K562 (cell line): ENCODE measurements around the gene BEST1. TPM values are rescaled to one million over a fixed set of nuclear protein-coding genes. Genes with fewer than 3 reads are reported as not detected.

Experiments
- ARID2 ChIP-seq: fragments of 450-650 bp; IDR thresholded peaks from 2 replicates; pipeline ENCODE4 v1.6.1; 2017; ENCODE audit warnings: antibody characterized with exemption, mild to moderate bottlenecking
- MAZ ChIP-seq, 2 experiments: fragments of 450-650 bp in 1 of 2; sonication (generic) in 1 of 2; formaldehyde crosslinking; IDR thresholded peaks in 1 of 2; conservative IDR thresholded peaks in 1 of 2; 2 replicates each; pipeline versions ENCODE4 v1.4.0 to v1.5.0; 2020; ENCODE audit warnings: mild to moderate bottlenecking in 1 of 2, missing genetic modification reagents in 1 of 2
- NEUROD1 ChIP-seq: fragments of 150-350 bp; IDR thresholded peaks from 2 replicates; pipeline ENCODE4 v1.6.1; 2014; ENCODE audit warnings: borderline replicate concordance, low read length, low read depth; ENCODE audit not compliant: partially characterized antibody
- SAP30 ChIP-seq: fragments of 200-600 bp; sonication (generic); IDR thresholded peaks from 2 replicates; pipeline ENCODE4 v1.6.1; 2012; ENCODE audit warnings: borderline replicate concordance, low read depth, mild to moderate bottlenecking, moderate library complexity, low read length, control low read depth, inconsistent platforms; ENCODE audit not compliant: insufficient read depth, poor library complexity, severe bottlenecking
- SIN3A ChIP-seq, 2 experiments: fragments of 150-350 bp in 1 of 2; IDR thresholded peaks; 2 replicates each; pipeline ENCODE4 v1.6.1; 2011 to 2016; ENCODE audit warnings: borderline replicate concordance in 2 of 2, low read depth in 2 of 2, low read length in 2 of 2, mild to moderate bottlenecking in 2 of 2, moderate library complexity in 2 of 2; ENCODE audit not compliant: control insufficient read depth in 1 of 2
- ZNF140 ChIP-seq: fragments of 250-450 bp; sonication (Bioruptor Pico); IDR thresholded peaks from 2 replicates; pipeline ENCODE4 v1.8.0; 2021; ENCODE audit warnings: moderate library complexity, mild to moderate bottlenecking, inconsistent platforms
- ZNF263 ChIP-seq: sonication (generic); formaldehyde crosslinking; IDR thresholded peaks from 2 replicates; pipeline ENCODE4 v1.8.0; 2022; ENCODE audit warnings: mild to moderate bottlenecking, missing genetic modification reagents, borderline replicate concordance
- polyA plus RNA-seq, 8 experiments: library from polyadenylated mRNA; depleted of rRNA in 4 of 8; stranded (reverse) in 5 of 8; unstranded in 3 of 8; fragments of >200 nt; fragmentation: Nextera tagmentation in 2 of 8; fragmentation: Illumina TruSeq in 1 of 8; extraction: Ambion mirVana in 2 of 8; extraction: Trizol in 1 of 8; gene quantifications; 2 replicates each; pipeline versions ENCODE4 v1.2.1 to v1.2.3, GENCODE V29; 2011 to 2014; ENCODE audit warnings: inconsistent platforms in 1 of 8, missing spikeins in 1 of 8
- total RNA-seq, 7 experiments: library from RNA; depleted of rRNA in 6 of 7; stranded (reverse); fragments of >200 nt in 6 of 7; fragmentation: Illumina TruSeq in 2 of 7; extraction: Trizol in 2 of 7; gene quantifications; 2 replicates each; pipeline versions ENCODE4 v1.2.1 to v1.2.3, GENCODE V29; 2011 to 2021; ENCODE audit warnings: low replicate concordance in 1 of 7
- TF ChIP-seq, protein P1 (sequence below): fragments of 250-450 bp; sonication (Bioruptor Pico); IDR thresholded peaks from 2 replicates; pipeline ENCODE4 v1.4.0; 2020
- TF ChIP-seq, protein P2 (sequence below), 2 experiments: fragments of 450-650 bp; formaldehyde crosslinking in 1 of 2; IDR thresholded peaks; 2 replicates each; pipeline versions ENCODE4 v1.4.0 to v1.6.1; 2014 to 2020; ENCODE audit warnings: mild to moderate bottlenecking in 2 of 2, borderline replicate concordance in 1 of 2, low read depth in 1 of 2
- TF ChIP-seq, protein P3 (sequence below): sonication (generic); formaldehyde crosslinking; IDR thresholded peaks from 2 replicates; pipeline ENCODE4 v1.8.0; 2022; ENCODE audit warnings: mild to moderate bottlenecking, missing genetic modification reagents, borderline replicate concordance
- TF ChIP-seq, protein P4 (sequence below): conservative IDR thresholded peaks from 2 replicates; pipeline ENCODE4 v1.6.1; 2011; ENCODE audit warnings: low read depth, mild to moderate bottlenecking, low read length; ENCODE audit not compliant: control insufficient read depth

BEST1 gene
- total and polyA plus RNA-seq, 9 of the 15 experiments (the other 6 are each of a cell fraction or from before 2014, with no cell fraction given) = 0.07 to 1.3 (median 0.40) TPM

DNA sequence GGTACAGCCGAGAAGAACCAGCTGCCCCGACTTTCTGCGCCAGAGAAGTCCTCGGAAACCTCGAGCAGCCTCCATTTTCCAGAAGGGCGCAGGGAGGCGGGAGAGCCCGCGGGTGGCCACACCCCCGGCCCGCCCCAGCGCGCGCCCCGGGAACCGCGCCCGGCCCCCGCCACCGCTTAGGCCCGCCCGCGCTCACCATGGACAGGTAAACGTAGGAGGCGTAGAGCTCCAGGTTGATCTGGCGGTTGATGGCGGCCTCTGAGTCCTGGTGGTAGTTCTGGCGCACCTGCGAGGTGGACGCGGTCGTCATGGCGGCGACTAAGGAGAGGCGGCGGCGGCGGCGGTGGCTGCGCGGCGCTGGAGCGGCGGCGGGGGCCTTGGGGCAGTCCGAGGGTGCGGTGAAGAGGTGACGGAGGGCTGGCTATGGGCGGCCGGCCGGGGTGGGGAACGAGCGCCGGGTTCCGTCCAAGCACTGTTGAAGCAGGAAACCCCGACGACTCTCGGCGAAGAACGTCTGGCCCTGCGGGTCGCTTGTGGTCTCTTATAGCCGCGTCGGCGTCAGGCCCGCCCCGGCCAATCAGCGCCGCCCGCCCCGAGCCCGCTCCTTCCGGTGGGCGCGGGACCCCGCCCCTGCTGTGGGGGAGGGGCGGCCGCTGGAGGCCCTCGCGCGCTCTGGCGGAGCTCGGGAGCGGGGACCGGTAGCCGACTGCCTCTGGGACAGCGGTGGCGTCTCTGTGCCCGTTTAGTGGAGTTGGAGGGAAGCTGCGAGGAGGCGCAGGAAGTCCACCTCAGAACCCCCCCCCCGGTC lies 17.2 kb downstream of the BEST1 start, which contains the start of gene FTH1 (continued):
- TF ChIP-seq, protein P1, sequence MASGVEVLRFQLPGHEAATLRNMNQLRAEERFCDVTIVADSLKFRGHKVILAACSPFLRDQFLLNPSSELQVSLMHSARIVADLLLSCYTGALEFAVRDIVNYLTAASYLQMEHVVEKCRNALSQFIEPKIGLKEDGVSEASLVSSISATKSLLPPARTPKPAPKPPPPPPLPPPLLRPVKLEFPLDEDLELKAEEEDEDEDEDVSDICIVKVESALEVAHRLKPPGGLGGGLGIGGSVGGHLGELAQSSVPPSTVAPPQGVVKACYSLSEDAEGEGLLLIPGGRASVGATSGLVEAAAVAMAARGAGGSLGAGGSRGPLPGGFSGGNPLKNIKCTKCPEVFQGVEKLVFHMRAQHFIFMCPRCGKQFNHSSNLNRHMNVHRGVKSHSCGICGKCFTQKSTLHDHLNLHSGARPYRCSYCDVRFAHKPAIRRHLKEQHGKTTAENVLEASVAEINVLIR (CRISPR knock-in tag) = peak; percentile 61
- TF ChIP-seq, protein P2, sequence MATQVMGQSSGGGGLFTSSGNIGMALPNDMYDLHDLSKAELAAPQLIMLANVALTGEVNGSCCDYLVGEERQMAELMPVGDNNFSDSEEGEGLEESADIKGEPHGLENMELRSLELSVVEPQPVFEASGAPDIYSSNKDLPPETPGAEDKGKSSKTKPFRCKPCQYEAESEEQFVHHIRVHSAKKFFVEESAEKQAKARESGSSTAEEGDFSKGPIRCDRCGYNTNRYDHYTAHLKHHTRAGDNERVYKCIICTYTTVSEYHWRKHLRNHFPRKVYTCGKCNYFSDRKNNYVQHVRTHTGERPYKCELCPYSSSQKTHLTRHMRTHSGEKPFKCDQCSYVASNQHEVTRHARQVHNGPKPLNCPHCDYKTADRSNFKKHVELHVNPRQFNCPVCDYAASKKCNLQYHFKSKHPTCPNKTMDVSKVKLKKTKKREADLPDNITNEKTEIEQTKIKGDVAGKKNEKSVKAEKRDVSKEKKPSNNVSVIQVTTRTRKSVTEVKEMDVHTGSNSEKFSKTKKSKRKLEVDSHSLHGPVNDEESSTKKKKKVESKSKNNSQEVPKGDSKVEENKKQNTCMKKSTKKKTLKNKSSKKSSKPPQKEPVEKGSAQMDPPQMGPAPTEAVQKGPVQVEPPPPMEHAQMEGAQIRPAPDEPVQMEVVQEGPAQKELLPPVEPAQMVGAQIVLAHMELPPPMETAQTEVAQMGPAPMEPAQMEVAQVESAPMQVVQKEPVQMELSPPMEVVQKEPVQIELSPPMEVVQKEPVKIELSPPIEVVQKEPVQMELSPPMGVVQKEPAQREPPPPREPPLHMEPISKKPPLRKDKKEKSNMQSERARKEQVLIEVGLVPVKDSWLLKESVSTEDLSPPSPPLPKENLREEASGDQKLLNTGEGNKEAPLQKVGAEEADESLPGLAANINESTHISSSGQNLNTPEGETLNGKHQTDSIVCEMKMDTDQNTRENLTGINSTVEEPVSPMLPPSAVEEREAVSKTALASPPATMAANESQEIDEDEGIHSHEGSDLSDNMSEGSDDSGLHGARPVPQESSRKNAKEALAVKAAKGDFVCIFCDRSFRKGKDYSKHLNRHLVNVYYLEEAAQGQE (IDR thresholded peaks at IDR 0.05; ENCODE audit: borderline replicate concordance) = no peak
- TF ChIP-seq, protein P2 (CRISPR knock-in tag; IDR thresholded peaks at IDR 0.05; ENCODE audit: low read depth) = peak; percentile 15; the same call in 1 of the 2 replicates
- TF ChIP-seq SAP30 (no peak), ZNF263 (peak; percentile 71; the same call in 1 of the 2 replicates), MAZ (CRISPR knock-in tag; conservative IDR thresholded peaks at IDR 0.05 in 1 of 2, IDR thresholded peaks at IDR 0.05 in 1 of 2) (peak; percentile 97), SIN3A (IDR thresholded peaks at IDR 0.05; ENCODE audit: borderline replicate concordance in 2 of 2, control insufficient read depth in 1 of 2, low read depth in 2 of 2, low read length in 2 of 2) (peak in 1 of 2 experiments; percentile 29; a peak in 2 of 4 replicates), ZNF140 (CRISPR knock-in tag) (no peak), NEUROD1 (peak; percentile 83), ARID2 (no peak)
- TF ChIP-seq, protein P3, sequence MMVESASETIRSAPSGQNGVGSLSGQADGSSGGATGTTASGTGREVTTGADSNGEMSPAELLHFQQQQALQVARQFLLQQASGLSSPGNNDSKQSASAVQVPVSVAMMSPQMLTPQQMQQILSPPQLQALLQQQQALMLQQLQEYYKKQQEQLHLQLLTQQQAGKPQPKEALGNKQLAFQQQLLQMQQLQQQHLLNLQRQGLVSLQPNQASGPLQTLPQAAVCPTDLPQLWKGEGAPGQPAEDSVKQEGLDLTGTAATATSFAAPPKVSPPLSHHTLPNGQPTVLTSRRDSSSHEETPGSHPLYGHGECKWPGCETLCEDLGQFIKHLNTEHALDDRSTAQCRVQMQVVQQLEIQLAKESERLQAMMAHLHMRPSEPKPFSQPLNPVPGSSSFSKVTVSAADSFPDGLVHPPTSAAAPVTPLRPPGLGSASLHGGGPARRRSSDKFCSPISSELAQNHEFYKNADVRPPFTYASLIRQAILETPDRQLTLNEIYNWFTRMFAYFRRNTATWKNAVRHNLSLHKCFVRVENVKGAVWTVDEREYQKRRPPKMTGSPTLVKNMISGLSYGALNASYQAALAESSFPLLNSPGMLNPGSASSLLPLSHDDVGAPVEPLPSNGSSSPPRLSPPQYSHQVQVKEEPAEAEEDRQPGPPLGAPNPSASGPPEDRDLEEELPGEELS (CRISPR knock-in tag) = 0 out of 2 replicates have a peak, but pooled peaks have one; percentile 2
- TF ChIP-seq, protein P4, sequence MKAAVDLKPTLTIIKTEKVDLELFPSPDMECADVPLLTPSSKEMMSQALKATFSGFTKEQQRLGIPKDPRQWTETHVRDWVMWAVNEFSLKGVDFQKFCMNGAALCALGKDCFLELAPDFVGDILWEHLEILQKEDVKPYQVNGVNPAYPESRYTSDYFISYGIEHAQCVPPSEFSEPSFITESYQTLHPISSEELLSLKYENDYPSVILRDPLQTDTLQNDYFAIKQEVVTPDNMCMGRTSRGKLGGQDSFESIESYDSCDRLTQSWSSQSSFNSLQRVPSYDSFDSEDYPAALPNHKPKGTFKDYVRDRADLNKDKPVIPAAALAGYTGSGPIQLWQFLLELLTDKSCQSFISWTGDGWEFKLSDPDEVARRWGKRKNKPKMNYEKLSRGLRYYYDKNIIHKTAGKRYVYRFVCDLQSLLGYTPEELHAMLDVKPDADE = 0 out of 2 replicates have a peak, but pooled peaks have one; percentile 32
